ENCODE measurements around the gene ATP2B1. TPM values are rescaled to one million over a fixed set of nuclear protein-coding genes. Genes with fewer than 3 reads are reported as not detected.

The ATP2B1 gene
- total and polyA plus RNA-seq, 2 of the 13 experiments (the other 11 are each of a cell fraction or from before 2014, with no cell fraction given) = 12.1 to 60.2 TPM

DNA sequence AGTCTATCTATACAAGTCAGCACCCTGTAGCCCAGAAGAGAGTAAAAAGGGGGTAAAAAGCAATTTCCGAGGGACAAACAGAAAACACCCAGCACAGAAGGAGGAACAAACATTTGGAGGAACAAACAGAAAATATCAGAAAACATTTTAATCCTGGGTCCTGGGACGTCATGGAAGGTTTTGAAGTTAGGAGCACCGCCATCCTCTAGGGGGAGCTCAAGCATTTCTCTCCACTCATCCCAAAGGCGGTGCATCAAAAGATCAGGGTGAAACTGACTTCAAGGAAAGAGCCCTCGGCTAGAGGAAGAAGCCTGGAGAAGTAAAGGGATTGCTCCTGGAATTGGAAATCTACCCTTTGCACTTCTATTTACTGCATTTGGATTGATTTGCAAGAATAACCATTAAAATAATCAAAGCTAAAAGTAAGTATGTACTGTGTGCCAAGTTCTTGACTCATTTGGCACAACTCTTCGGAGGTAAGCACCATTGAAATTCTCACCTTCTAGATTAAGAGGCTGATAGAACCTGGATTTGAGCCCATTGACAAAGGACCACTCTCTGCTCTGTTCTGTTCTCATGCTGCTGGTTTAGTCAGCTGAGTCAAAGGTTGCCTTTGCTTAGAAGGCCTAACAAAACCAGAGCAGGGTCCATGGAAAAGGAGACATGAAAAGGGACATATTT is 165.6 kb downstream of the ATP2B1 start (continued):
- TF ChIP-seq, protein P1, sequence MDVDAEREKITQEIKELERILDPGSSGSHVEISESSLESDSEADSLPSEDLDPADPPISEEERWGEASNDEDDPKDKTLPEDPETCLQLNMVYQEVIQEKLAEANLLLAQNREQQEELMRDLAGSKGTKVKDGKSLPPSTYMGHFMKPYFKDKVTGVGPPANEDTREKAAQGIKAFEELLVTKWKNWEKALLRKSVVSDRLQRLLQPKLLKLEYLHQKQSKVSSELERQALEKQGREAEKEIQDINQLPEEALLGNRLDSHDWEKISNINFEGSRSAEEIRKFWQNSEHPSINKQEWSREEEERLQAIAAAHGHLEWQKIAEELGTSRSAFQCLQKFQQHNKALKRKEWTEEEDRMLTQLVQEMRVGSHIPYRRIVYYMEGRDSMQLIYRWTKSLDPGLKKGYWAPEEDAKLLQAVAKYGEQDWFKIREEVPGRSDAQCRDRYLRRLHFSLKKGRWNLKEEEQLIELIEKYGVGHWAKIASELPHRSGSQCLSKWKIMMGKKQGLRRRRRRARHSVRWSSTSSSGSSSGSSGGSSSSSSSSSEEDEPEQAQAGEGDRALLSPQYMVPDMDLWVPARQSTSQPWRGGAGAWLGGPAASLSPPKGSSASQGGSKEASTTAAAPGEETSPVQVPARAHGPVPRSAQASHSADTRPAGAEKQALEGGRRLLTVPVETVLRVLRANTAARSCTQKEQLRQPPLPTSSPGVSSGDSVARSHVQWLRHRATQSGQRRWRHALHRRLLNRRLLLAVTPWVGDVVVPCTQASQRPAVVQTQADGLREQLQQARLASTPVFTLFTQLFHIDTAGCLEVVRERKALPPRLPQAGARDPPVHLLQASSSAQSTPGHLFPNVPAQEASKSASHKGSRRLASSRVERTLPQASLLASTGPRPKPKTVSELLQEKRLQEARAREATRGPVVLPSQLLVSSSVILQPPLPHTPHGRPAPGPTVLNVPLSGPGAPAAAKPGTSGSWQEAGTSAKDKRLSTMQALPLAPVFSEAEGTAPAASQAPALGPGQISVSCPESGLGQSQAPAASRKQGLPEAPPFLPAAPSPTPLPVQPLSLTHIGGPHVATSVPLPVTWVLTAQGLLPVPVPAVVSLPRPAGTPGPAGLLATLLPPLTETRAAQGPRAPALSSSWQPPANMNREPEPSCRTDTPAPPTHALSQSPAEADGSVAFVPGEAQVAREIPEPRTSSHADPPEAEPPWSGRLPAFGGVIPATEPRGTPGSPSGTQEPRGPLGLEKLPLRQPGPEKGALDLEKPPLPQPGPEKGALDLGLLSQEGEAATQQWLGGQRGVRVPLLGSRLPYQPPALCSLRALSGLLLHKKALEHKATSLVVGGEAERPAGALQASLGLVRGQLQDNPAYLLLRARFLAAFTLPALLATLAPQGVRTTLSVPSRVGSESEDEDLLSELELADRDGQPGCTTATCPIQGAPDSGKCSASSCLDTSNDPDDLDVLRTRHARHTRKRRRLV (CRISPR knock-in tag; IDR thresholded peaks at IDR 0.05) = no peak
- TF ChIP-seq ZNF644 (CRISPR knock-in tag; IDR thresholded peaks at IDR 0.05; ENCODE audit: low read depth) = no peak
- TF ChIP-seq HOXA5 (CRISPR knock-in tag; IDR thresholded peaks at IDR 0.05) = 0 out of 2 replicates have a peak, but pooled peaks have one; percentile 34
- no peak for TF ChIP-seq ZNF777 (CRISPR knock-in tag; IDR thresholded peaks at IDR 0.05)
- TF ChIP-seq ZNF207 (IDR thresholded peaks at IDR 0.05; ENCODE audit: borderline replicate concordance) = no peak
- TF ChIP-seq, protein P2, sequence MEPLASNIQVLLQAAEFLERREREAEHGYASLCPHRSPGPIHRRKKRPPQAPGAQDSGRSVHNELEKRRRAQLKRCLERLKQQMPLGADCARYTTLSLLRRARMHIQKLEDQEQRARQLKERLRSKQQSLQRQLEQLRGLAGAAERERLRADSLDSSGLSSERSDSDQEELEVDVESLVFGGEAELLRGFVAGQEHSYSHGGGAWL (CRISPR knock-in tag; IDR thresholded peaks at IDR 0.05) = no peak
- TF ChIP-seq, protein P3, sequence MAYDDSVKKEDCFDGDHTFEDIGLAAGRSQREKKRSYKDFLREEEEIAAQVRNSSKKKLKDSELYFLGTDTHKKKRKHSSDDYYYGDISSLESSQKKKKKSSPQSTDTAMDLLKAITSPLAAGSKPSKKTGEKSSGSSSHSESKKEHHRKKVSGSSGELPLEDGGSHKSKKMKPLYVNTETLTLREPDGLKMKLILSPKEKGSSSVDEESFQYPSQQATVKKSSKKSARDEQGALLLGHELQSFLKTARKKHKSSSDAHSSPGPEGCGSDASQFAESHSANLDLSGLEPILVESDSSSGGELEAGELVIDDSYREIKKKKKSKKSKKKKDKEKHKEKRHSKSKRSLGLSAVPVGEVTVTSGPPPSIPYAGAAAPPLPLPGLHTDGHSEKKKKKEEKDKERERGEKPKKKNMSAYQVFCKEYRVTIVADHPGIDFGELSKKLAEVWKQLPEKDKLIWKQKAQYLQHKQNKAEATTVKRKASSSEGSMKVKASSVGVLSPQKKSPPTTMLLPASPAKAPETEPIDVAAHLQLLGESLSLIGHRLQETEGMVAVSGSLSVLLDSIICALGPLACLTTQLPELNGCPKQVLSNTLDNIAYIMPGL (CRISPR knock-in tag; IDR thresholded peaks at IDR 0.05; ENCODE audit: borderline replicate concordance in 1 of 2, low read depth in 1 of 2) = 0 out of 4 replicates have a peak, but pooled peaks of 1 of the 2 experiments have one; percentile 48
- TF ChIP-seq ERF (CRISPR knock-in tag; IDR thresholded peaks at IDR 0.05) = peak; percentile 41; the same call in 1 of the 2 replicates
- TF ChIP-seq ZNF616 (CRISPR knock-in tag; IDR thresholded peaks at IDR 0.05; ENCODE audit: low read depth) = no peak
- no peak for TF ChIP-seq POLR2G (IDR thresholded peaks at IDR 0.05; ENCODE audit: low read depth, low read length)
- no peak for TF ChIP-seq SRF (IDR thresholded peaks at IDR 0.05; ENCODE audit: low read depth, low read length)
- peak; percentile 93 for TF ChIP-seq SMC3 (IDR thresholded peaks at IDR 0.05; ENCODE audit: low read length)
- TF ChIP-seq ZMYM4 (CRISPR knock-in tag; IDR thresholded peaks at IDR 0.05) = 0 out of 2 replicates have a peak, but pooled peaks have one; percentile 28
- TF ChIP-seq, protein P4, sequence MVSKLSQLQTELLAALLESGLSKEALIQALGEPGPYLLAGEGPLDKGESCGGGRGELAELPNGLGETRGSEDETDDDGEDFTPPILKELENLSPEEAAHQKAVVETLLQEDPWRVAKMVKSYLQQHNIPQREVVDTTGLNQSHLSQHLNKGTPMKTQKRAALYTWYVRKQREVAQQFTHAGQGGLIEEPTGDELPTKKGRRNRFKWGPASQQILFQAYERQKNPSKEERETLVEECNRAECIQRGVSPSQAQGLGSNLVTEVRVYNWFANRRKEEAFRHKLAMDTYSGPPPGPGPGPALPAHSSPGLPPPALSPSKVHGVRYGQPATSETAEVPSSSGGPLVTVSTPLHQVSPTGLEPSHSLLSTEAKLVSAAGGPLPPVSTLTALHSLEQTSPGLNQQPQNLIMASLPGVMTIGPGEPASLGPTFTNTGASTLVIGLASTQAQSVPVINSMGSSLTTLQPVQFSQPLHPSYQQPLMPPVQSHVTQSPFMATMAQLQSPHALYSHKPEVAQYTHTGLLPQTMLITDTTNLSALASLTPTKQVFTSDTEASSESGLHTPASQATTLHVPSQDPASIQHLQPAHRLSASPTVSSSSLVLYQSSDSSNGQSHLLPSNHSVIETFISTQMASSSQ (IDR thresholded peaks at IDR 0.05; ENCODE audit: low read depth) = no peak
- TF ChIP-seq, protein P4 (CRISPR knock-in tag; IDR thresholded peaks at IDR 0.05; ENCODE audit: borderline replicate concordance) = no peak
- TF ChIP-seq ELF3 (CRISPR knock-in tag; IDR thresholded peaks at IDR 0.05) = peak; percentile 23; the same call in 1 of the 2 replicates
- TF ChIP-seq, protein P5, sequence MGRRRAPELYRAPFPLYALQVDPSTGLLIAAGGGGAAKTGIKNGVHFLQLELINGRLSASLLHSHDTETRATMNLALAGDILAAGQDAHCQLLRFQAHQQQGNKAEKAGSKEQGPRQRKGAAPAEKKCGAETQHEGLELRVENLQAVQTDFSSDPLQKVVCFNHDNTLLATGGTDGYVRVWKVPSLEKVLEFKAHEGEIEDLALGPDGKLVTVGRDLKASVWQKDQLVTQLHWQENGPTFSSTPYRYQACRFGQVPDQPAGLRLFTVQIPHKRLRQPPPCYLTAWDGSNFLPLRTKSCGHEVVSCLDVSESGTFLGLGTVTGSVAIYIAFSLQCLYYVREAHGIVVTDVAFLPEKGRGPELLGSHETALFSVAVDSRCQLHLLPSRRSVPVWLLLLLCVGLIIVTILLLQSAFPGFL (CRISPR knock-in tag; IDR thresholded peaks at IDR 0.05) = no peak
